GF-D8 (cell line): ENCODE measurements around the gene B3GALT6.

Source experiments
- DNase-seq: peaks from one replicate; lab custom pipeline; 2025; lab: John Stamatoyannopoulos, UW

B3GALT6 gene

DNA sequence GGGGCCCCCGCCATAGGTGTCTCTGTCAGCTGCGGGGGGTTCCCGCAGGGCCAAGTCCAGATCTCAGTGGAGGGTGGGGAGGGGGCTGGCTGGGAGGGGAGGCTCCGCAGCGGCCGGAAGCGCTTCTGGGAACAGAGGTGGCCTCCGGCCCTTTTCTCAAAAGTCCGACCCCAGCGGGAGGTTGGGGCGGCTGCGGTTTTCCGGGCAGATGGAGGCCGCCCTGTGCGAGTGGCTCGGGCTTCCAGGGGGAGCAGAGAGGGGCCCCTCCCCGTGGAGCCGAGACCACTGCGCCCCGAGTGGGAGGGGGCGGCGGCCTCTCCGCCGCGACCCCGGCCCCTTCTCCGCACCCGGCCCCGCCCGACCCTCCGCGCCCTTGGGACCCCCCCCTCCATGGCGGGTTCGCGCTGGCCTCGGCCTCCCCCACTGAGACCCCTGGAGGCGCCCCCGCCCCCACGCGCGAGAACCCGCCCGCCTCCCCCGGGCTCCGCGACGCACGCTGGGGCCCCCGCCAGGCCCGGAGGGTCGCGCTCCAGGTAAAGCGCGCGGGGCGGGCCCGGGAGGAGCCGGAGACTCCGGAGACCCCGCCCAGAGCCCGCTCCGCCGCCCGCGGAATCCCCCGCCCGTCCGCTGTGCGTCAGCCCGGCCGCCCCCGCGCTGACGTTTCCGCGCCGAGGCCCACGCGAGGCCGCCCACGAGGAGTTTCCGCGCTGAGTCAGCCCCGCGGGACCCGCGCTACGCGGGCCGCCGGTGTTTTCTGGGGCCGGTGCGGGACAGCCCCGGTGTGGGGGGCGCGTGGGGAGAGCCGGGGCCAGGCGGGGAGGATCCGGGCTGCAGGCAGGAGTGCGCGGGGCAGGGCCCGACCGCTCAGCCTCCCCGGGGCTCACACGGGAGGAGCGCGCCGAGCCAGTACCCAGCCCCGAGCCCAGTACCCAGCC, 30.9 kb upstream of the B3GALT6 start:
- DNase-seq = peak; percentile 10

DNA sequence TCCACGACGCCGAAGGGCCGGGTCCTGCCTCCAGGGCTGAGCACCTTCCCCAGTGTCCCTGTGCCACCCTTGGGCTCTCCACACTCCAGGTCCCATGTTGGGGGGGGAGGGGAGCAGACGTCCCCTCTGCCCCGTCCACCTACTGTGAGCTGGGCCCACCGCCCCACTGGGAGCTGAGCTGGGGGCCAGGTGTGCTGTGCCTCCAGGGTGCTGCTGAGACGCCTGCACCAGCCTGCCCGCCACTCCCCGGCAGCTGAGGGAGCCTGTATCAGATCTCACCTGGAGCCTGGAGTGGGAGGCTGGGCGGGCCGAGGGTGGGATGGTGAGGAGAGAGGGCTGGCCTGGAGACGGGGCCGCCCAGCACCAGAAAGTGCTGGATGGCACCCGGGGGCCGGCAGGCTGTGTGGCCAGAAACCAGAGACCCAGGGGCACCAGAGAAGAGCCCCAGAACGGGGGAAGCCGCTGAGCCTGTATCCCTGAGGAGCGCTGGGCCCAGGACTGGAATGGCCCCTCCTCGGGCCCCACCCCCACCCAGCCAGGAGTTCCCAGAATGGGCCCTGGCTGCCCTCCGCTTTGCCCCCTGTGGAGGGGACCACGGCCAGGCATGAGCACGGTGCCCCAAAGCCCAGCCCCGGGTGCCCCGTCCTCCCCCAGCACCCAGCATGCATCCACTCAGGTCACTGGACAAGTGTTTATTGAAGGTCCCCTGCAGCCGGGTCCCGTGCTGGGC, 29.0 kb upstream of the B3GALT6 start:
- DNase-seq = no peak

DNA sequence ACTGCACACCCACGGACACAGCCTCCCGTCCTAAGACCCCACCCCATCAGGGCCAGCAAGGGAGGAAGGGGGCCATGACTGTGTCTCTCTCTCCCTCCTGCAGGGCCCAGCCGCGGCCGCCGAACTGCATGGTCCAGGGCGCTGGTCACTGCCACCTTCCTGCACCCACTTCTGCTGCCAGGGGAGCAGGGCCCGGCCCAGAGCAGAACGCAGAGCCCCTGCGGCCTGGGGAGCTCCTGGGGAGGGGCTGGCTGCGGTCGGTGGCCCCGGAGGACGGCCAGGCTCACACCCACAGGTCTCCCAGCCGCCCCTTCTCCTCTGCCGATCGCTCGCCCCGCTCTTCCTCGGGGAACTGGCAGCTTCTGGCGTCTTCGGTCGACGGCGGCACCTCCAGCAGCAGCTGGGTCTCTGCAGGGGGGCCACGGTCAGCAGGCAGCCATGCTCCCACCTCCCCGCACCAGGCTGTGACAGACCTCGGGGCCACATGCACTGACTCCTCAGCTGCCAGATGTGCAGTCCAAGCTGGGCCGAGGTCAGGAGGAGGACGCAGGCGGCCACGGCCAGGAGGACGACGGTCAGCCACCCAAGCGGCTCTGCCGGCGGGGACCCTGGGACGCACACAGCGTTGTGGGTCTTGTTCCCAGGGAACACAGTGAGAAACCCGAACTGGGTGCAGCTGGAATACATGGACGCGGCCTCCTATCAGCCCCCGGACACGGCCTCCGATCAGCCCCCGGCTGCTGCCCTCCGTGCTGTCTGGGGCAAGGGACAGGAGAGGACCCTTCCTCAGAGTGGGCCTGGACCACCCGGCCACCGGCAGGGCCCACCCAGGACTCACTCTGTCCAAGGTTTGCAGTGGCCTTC, 28.2 kb upstream of the B3GALT6 start:
- no peak for DNase-seq

GRCh38 chr1:1204425-1204920, 27.6 kb upstream of the B3GALT6 start:
- no peak for DNase-seq

- no peak for DNase-seq
These were observed 26.9 kb upstream of the B3GALT6 start for GRCh38 chr1:1204998-1205768.

GRCh38 chr1:1205769-1206375, 26.2 kb upstream of the B3GALT6 start:
- peak; percentile 51 for DNase-seq

DNA sequence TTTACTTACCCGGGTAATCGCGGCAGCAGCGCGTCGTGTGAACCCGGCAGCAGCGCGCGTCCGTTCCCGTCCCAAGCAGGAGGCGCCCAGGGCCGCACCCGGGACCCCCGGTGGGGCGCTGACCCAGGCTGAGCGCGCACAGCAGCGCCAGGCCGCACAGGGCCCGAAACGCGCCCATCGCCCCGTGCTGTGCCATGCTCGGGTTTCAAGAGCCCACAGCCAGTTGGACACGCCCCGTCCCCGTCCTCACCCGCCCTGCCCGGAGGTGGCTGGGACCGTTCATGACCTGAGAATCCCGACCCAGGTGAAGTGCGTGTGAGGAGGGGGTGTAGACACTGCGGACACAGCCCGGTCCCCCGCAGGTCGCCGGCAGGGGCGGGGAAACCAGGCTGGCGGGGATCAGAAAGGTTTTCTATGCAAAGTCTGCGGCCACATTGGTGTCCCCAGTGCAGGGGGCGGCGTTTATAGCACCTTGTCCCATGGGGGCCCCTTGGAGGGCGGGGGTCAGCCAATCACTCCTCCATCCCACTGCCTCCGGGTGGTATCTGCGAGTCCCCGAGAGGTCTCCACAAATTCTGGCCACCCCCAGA, 25.6 kb upstream of the B3GALT6 start, which contains the start of gene TNFRSF18:
TNFRSF18 (minus strand) TSS at position 217 of the 590 bp plus-strand sequence; CDS start at position 196, 21 bp downstream.
- DNase-seq = no peak

GRCh38 chr1:1206966-1207531, 25.0 kb upstream of the B3GALT6 start:
- DNase-seq = no peak

DNA sequence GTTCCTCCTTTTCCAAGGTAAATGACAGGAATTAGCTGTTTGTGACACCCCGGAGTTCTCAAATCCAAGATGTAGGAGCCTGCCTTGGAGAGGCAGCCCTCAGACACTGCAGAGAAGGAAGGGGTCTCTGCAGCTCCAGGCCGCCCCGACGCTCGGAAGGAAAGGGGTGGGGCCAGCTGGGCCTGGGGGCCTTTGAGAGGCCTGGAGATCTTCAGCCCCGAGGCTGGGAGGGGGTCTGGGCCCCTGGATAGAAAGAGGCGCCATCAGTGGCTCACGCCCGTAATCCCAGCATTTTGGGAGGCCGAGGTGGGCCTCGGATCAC, 24.5 kb upstream of the B3GALT6 start:
- DNase-seq = no peak

- peak; percentile 66 for DNase-seq
These were observed 23.2 kb upstream of the B3GALT6 start for GRCh38 chr1:1208713-1209433.

DNA sequence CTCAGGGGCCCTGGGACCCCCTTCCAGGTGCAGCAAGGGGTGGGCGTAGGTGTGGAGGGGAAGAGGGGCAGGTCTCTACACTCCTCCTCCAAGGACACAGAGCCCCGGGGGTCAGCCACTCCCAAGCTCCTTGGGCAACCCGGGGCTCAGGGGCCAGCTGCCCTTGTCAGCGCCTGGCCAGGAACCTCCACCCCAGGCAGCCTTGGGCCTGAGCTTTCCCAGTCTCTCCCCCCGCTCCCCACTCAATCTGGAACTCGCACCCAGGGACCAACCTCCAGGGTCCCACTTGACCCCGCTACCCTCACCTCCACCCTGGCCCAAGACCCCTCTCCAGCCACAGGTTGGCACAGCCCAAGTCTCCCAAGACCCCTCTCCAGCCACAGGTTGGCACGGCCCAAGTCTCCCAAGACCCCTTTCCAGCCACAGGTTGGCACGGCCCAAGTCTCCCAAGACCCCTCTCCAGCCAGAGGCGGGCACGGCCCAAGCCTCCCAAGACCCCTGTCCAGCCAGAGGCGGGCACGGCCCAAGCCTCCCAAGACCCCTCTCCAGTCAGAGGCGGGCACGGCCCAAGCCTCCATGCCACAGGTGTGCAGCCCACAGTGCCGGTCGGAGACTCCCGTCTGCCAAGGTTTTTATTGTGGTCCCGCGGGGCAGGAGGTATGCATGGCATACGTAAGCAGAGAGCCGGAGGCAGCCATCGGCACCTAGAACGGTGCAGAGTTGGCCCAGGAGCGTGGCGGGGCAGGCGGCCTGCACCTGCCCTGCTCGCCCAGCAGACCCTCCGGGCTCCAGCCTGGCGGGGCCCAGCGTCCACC, 21.1 kb upstream of the B3GALT6 start:
- DNase-seq = no peak

DNA sequence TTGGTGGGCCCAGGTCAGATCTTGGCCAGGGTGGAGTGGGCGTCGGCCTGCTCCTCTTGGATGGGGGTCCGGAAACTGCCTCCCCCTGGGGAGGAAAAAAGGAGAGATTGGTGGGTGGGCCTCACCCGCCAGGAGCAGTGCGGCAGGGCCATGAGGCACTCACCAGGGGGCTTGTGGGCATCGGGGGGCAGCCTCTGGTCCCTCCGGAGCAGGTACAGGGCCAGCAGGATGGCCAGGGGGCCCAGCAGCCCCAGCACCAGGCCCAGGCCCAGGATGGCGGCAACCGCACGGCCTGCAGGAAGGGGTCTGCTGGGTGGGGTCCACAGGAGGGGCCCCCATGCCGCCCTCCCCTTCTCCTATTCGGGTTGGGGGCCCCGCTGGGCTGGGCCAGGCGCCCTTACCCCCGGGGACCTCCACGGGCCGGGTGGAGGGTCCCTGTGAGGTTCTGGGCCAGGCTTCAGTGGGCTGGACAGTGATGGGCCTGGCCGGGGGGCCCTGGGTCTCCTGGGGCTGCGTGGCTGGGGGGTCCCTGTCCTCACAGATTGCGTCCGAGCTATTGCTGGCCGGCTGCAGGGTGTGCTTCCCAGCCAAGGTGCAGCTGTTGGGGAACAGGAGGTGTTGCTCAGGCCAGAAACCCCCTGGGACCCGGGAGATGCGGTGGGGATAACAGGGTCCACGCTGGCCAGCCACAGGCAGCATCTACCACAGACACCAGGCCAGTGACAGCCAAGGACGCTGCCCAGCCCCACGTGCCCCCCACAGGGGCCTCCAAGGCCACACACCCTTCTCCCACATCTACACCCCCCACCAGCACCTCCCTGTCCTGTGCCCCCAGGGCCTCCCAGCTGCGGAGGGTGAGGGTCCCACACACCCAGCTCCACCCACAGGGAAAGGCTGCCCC, 20.2 kb upstream of the B3GALT6 start:
- no peak for DNase-seq

- peak; percentile 41 for DNase-seq
These were observed 19.2 kb upstream of the B3GALT6 start for GRCh38 chr1:1212780-1213344.

DNA sequence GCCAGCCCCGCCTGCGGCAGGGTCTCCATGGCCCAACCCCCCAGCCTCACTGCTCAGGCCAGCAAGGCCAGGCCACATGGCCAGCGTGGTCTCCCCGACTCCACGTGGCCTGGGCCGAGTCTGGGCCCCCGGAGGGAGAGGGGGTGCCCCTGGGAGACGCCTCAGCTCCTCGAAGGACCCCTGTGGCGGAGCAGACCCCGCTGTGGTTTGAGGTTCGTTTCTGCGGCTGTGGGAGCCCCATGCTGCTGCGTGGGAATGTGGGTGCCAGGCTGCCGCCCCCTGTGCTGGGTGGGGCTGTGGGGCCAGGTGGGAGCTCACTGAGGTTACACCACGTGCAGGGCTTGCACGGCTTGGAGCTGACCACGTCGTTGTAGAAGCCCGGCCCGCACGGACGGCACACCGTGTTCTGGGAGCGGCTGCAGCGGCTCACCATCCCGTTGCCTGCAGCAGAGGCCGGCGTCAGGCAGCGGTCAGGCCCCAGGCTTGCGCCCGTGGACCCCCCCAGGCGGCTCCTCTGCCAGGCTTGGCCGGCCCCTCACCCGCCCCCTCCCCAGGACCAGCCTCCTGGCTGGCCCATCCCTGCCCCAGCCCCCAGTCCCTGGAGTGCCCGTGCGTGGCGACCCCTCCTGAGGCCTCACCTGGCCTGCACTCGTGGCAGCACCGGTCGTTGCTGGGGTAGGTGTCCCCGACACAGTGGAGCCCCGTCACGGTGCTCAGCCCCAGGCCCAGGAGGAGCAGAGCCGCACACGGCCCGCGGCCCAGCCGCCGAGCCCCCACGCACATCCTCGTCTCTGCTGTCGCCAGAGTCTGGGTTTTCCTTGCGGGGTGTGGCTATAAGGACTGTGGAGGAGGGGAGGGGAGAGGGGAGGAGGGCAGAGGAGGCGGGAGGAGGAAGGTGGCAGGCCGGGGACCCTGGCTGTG, 18.4 kb upstream of the B3GALT6 start, which contains the start of gene TNFRSF4:
TNFRSF4 (minus strand) TSS at position 809 of the 921 bp plus-strand sequence; CDS start at position 783, 26 bp downstream.
- DNase-seq = no peak

- DNase-seq = no peak
These were observed 16.9 kb upstream of the B3GALT6 start for GRCh38 chr1:1215080-1215676.
